T-helper 1 cell (primary cell): ENCODE data around the gene SAP25.

Source experiments
- DNase-seq, 5 donors: peaks; one replicate each; pipeline ENCODE4 v3.0.0-alpha.2; 2012 to 2020
- total RNA-seq, 4 donors: gene quantifications; one replicate each; lab custom pipeline; 2026; lab: John Stamatoyannopoulos, UW

The SAP25 gene
- 0 reads per million in 4 donors for total RNA-seq

- DNase-seq, result no peak
Observed at GRCh38 chr7:100573691-100574361, at the start of gene SAP25. Gene SAP25 (minus strand): TSS chr7:100573900. CDS start chr7:100573742, 158 bp downstream.

GRCh38 chr7:100621554-100621953 is 47.9 kb upstream of the SAP25 start:
- no peak for DNase-seq

GRCh38 chr7:100620804-100621203 is 47.1 kb upstream of the SAP25 start:
- no peak for DNase-seq

- DNase-seq, result no peak
Observed at GRCh38 chr7:100620239-100620638, 46.5 kb upstream of the SAP25 start.

GRCh38 chr7:100614308-100614861 is 40.7 kb upstream of the SAP25 start:
- no peak for DNase-seq

- no peak for DNase-seq
Observed at GRCh38 chr7:100613412-100614175, 39.9 kb upstream of the SAP25 start.

GRCh38 chr7:100612730-100613390 is 39.2 kb upstream of the SAP25 start:
- DNase-seq, result no peak

GRCh38 chr7:100611983-100612729 is 38.5 kb upstream of the SAP25 start, which contains the start of gene MOSPD3:
Gene MOSPD3 (plus strand): TSS chr7:100612540. CDS start chr7:100612792, 252 bp downstream.
- DNase-seq, result peak; percentile 96 to 99 (median 97)

- no peak for DNase-seq
Observed at GRCh38 chr7:100609958-100610357, 36.3 kb upstream of the SAP25 start.

- no peak for DNase-seq
Observed at GRCh38 chr7:100607111-100607510, 33.4 kb upstream of the SAP25 start.

GRCh38 chr7:100606313-100606712 is 32.6 kb upstream of the SAP25 start:
- DNase-seq, result no peak

GRCh38 chr7:100604976-100605911 is 31.5 kb upstream of the SAP25 start:
- peak in 1 of 5 donors; percentile 35 for DNase-seq

GRCh38 chr7:100604028-100604975 is 30.6 kb upstream of the SAP25 start:
- peak; percentile 58 to 73 (median 70) for DNase-seq

GRCh38 chr7:100603726-100604027 is 30.0 kb upstream of the SAP25 start:
- DNase-seq, result no peak

GRCh38 chr7:100602889-100603725 is 29.4 kb upstream of the SAP25 start:
- no peak for DNase-seq

- DNase-seq, result no peak
Observed at GRCh38 chr7:100600730-100601038, 27.0 kb upstream of the SAP25 start.

GRCh38 chr7:100599911-100600729 is 26.4 kb upstream of the SAP25 start:
- no peak for DNase-seq

GRCh38 chr7:100598425-100598824 is 24.7 kb upstream of the SAP25 start:
- DNase-seq, result no peak

GRCh38 chr7:100595188-100595587 is 21.5 kb upstream of the SAP25 start:
- DNase-seq, result no peak
